HuH-7 (cell line): Measurements from ENCODE around the gene CAMTA1.
A peak's percentile ranks its signal among the peaks of the same experiment; 100 is the strongest.

ENCODE experiments used
- DNase-seq: peaks from one replicate; pipeline ENCODE4 v3.0.0; 2011; ENCODE audit warnings: low spot score

Gene CAMTA1

GRCh38 chr1:7435276-7436055, 650.2 kb downstream of the CAMTA1 start:
- DNase-seq: no peak

DNA sequence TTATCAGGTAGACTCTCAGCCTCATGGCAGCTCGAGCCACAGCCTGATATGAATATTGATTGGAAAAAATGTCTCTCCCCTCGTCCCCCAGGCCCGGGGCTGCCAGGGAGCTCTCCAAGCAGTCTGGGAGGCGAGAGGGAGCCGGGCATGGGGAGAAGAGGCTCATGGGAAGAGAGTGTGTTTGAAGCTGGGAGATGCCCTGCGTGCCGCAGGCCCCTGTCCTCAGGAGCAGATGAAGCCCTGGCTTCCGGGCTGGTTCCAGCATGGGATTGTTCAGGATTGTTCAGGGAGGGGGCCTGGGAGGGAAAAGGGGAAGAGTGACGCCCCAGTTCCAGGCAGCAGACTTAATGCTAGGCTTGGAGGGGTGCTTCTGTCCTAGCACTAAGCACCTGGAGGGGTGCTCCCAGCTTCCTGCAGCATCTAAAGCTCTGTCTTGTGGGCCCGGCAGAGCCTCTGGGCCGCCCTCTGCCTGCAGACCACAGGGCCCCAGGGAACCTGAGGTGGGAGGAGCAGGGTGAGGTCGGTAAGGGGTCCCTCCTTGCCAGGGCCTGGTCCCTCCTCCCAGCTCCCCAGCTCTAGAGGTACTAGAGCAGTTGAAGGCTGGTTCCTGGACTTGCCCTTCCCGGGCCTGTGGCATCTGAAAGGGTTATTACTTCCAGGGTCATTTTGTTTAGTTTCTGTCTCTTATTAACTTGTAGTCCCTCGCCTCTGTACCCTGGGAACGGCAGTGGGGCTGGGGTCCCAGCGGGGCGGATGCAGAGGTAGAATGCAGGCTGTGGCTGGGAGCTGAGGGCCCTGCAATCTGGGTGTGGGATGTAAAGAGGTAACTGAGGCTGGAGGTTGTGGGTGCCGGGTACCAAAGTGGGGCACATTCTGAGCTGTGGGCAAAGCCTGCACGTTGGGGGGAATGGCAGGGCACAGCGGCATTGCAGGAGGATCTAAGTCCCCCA, 651.1 kb downstream of the CAMTA1 start:
- DNase-seq: no peak

GRCh38 chr1:7437036-7437435, 651.8 kb downstream of the CAMTA1 start:
- DNase-seq: no peak

DNA sequence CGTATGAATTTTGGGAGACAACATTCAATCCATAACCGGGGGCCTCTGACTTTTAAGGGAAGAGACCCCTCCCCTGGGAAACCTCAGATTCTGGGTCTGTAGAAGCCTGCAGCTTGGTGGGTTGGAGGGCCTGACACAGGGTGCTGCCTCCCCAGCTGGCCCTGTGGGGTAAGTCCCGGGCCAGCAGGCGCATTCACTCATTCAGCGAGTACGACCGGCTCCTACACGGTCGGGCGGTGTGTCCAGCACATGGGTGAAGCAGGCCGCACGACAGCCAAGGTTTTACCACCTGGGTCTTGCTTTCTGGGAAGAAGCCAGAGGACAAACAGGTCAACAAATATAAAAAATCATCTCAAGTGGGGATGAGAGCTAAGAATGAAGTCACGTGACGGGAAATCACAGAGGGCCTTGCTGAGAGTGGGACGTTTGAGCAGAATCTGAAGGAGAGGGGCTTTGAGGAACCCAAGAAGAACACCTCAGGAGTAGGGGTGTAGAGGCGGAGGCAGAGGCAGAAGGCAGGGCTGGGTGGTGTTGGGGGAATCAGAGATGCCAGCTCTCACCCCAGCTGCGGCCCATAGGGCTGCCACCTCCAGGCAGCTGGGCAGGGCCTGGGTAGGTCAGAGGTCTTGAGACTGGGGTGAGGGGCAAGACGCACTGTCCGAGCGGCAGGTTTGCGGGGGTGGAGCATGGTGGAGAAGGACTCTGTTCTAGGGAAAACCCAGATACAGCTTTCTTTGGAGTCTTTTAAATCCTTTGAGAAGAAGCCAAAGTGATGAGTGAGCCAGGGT, 652.5 kb downstream of the CAMTA1 start:
- DNase-seq: no peak

- no peak for DNase-seq
Measured at GRCh38 chr1:7438396-7438785, 653.1 kb downstream of the CAMTA1 start.

- no peak for DNase-seq
Measured at GRCh38 chr1:7438921-7439655, 653.8 kb downstream of the CAMTA1 start.

DNA sequence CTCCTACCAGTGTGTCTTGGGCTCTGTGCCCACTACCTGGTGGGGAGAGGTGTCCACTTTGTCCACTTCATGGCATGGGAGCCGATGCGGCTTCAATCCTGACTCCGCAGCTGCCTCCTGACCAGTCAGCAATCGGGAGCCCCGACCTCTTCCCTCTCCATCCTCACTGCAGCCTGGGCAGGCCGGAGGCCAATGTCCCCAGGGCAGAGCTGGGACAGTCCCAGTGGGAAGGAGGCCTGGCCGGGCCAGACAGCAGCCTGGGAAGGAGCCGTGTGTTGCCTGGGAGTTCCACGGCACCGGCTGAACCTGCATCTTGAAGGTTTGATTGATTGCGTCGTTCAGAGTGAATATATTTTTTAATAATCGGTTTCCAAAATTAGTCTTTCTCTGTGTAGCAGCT, 654.9 kb downstream of the CAMTA1 start:
- no peak for DNase-seq

GRCh38 chr1:7441143-7441841, 656.0 kb downstream of the CAMTA1 start:
- no peak for DNase-seq

GRCh38 chr1:7442036-7442435, 656.8 kb downstream of the CAMTA1 start:
- DNase-seq: no peak

- DNase-seq: no peak
Measured at GRCh38 chr1:7442918-7443317, 657.7 kb downstream of the CAMTA1 start.

DNA sequence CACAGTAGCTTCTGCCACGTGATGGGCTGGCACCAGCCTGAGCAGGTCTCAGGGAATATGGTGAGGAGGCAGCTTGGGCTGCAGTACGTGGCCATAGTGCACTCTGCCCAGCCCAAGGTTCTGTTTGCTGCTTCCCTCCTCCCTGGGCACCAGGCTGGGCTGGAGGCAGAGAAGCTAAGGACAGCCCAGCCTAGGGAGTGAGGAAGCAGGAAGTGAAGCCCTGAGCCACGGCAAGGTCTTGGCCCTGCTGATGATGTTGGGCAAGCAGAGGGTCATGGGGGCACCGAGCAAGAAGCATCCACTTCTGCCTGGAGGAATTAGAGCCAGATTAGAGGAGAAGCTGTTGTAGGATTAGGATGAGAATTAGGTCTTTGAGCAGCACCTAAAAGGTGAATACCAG, 659.1 kb downstream of the CAMTA1 start:
- DNase-seq: no peak

DNA sequence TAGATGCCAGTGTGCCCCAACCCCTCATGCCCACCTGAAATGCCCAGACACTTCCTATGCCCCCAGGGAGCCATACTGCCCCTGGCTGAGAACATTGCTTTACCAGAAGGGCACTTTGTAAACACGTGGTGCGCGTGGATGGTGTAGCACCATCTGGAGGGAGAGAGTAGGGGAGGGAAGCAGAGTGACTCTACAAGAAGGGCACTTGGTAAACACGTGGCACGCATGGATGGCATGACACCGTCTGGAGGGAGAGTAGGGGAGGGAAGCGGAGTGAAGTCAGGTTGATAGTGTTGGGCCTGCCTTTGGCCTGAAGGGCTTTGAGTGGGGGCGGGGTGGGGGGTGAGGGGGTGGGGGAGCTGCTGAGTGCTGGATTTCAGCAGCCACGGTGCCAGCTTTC, 661.8 kb downstream of the CAMTA1 start:
- DNase-seq: no peak

- no peak for DNase-seq
Measured at GRCh38 chr1:7447736-7448135, 662.5 kb downstream of the CAMTA1 start.

DNA sequence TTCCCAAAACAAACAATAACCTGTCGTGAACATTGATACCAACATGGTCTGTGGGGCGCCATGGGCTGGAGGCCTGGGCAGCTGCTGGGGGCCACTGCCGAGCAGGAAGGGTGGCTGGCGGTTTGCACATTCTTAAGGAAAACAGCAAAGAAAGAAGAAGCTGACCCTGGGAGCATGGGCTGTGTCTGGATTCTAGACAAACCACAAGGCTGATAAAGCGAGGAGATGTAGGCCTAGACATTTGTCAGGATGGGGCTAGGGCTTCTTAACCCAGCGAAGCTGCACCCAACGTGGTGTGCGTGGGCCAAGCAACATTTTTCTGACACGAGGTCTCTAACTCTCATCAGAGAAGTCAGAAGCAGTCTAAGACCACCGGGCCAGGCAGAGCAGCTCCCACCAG, 663.7 kb downstream of the CAMTA1 start:
- no peak for DNase-seq

DNA sequence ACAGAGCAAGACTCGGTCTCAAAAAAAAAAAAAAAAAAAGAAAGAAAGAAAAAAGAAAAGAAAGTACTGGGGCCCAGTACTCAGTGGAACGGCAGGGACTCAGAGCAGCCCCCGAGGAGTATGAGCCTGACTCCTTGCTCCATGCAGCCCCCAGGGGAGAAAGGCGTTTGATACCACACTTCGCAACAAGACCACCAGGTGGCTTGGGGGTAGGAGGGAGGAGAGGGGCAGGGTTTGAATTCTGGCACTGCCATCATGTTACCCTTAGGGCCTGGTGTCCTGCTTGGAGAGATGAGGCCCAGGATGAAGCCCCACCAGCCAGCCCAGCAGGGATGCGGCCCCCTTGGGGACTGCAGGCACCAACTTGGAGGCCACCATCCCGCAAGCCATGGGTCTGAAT, 664.5 kb downstream of the CAMTA1 start:
- DNase-seq: no peak

- no peak for DNase-seq
Measured at GRCh38 chr1:7450838-7451237, 665.6 kb downstream of the CAMTA1 start.

GRCh38 chr1:7453038-7453437, 667.8 kb downstream of the CAMTA1 start:
- no peak for DNase-seq

DNA sequence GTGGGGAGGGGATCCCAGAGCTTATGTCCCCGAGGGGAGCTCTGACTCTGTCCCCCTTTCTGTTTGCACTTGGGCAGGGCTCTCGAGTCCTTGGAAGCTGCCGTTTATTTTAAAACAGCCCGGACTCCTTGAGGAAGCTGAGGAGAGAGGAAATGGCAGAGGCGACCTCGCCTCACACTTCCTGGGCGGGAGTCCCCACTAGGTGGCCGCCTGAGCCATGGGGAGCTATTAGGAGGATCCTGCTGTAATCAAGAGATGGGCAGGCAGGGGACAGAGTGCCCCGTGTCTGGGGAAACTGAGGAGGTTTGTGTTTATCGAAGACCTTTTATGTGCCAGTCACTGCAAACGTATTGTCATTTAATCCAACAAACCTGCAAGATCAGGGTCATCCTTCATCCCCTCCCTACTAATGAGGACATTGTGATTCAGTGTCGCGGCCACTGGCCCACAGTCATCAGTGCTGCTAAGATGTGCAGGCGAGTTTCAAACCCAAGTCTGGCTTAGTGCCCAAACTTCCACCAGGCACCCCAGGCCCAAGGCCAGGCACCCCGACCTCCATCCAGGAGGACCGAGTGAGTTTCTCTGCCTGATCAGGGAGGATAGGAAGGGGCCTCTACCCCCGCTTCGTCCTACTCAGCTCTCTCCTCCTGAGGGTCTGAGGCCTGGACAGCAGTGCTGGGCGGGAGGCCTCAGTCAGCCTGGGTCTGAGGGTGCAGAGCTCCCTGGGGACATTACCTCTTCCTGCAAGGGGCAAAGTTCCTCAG, 669.0 kb downstream of the CAMTA1 start:
- DNase-seq: peak; percentile 39

- no peak for DNase-seq
Measured at GRCh38 chr1:7454895-7455784, 669.9 kb downstream of the CAMTA1 start.
